Cardiac fibroblast (primary cell): ENCODE measurements around the gene DOLPP1.
A peak's percentile ranks its signal among the peaks of the same experiment; 100 is the strongest.
"Not testable (repeated sequence)": the region's sequence is repeated elsewhere in the genome, so short reads cannot be mapped to it uniquely, and the experiment has no call there.

Source experiments
- DNase-seq, 2 donors: peaks; one replicate each; pipeline versions ENCODE4 v3.0.0 to v3.0.0-alpha.2; 2010; ENCODE audit warnings: low read depth in 2 of 2
- H3K4me3 ChIP-seq, 2 donors: replicated peaks in 1 of 2; 1 replicate in 1 of 2; 2 replicates in 1 of 2; pipeline ENCODE4 v1.5.1; 2011; ENCODE audit warnings: low read depth in 2 of 2, low read length in 2 of 2, mild to moderate bottlenecking in 2 of 2, moderate library complexity in 1 of 2
- TF ChIP-seq, protein P1 (sequence below): IDR thresholded peaks from one replicate; pipeline ENCODE4 v1.5.1; 2011; ENCODE audit warnings: low read depth, mild to moderate bottlenecking, low read length, inconsistent platforms

Gene DOLPP1

DNA sequence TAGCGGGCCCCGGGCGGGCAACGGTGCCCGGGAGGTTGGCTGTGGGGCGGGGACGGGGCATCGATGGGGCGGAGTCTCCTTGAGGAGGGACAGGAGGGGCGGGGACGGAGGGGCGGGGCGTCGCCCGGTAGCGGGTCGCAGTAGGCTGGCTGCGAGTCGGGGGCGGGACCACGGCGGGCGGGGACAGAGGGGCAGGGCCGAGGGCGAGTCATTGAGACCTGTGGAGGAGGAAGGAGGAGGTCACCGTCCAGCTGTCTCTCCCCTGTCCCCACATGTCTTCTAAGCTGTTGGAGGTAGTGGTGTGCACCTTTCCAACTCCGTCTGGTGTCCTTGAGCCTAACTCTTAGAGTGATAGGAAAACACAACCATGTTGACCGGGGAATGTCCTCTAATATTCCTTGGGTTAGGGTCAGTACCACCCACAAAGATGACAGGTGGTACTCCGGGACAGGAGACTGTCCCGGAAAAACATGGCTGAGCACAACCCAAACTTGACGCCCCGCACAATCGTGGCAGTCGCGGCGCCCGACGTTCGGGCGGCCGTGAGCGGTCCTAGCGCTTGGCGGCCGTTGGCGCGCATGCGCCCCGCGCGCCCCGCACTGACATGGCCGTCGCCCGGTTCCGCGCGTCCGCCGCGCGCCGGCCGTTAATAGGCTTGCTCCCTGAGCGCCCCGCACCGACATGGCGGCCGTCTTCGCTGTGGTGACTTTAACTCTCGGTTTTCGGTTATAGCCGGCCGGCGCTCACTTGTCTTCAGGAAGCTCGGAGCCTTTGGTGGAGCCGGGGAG, 30.0 kb downstream of the DOLPP1 start, which contains the start of the genes CRAT and PTPA:
TSS of gene CRAT (minus strand) at position 54 of the 788 bp plus-strand sequence. CDS start 284 bp downstream, outside the sequence.
TSS of gene PTPA (plus strand) at position 676 of the 788 bp plus-strand sequence. CDS start 186 bp downstream, outside the sequence.
- DNase-seq = peak; percentile 96 to 97
- TF ChIP-seq, protein P1, sequence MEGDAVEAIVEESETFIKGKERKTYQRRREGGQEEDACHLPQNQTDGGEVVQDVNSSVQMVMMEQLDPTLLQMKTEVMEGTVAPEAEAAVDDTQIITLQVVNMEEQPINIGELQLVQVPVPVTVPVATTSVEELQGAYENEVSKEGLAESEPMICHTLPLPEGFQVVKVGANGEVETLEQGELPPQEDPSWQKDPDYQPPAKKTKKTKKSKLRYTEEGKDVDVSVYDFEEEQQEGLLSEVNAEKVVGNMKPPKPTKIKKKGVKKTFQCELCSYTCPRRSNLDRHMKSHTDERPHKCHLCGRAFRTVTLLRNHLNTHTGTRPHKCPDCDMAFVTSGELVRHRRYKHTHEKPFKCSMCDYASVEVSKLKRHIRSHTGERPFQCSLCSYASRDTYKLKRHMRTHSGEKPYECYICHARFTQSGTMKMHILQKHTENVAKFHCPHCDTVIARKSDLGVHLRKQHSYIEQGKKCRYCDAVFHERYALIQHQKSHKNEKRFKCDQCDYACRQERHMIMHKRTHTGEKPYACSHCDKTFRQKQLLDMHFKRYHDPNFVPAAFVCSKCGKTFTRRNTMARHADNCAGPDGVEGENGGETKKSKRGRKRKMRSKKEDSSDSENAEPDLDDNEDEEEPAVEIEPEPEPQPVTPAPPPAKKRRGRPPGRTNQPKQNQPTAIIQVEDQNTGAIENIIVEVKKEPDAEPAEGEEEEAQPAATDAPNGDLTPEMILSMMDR = no peak
- H3K4me3 ChIP-seq = peak within 1 kb of the TSS; percentile 90 to 91

DNA sequence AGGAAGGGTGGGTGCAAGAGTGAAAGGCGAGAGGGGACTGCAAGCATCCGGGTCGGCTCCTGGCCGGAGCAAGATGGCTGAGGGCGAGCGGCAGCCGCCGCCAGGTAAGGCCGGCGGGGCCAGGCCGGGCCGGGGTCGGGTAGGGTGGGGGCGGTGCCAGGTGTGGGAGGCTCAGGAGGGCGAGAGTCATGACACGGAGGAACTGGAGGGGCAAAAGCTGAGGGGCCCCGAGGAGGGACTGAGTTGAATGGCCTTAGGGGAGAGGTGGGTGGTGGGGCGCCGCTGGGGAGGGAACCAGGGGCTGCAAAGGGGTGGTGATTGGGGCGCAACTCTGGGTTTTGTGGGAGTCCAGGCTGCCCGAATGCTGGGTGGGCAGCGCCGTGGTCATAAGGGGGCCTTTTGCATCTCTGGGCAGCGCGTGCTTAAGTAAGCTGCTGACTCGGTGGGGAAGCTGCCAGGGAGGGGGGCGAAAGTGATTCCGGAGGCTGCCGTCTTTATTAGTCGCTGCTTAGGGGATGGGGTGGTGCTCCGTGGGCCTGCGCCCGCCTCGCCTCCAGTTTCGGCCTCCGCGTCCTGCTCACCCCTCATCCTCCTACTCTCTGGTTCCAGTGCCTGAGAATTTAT, 30.7 kb downstream of the DOLPP1 start:
- TF ChIP-seq, protein P1 = no peak
- DNase-seq = peak; percentile 48 to 68
- H3K4me3 ChIP-seq = peak overlapping the region; percentile 90 to 91

GRCh38 chr9:129112526-129112925, 31.6 kb downstream of the DOLPP1 start:
- peak overlapping the region; percentile 90 to 91 for H3K4me3 ChIP-seq

DNA sequence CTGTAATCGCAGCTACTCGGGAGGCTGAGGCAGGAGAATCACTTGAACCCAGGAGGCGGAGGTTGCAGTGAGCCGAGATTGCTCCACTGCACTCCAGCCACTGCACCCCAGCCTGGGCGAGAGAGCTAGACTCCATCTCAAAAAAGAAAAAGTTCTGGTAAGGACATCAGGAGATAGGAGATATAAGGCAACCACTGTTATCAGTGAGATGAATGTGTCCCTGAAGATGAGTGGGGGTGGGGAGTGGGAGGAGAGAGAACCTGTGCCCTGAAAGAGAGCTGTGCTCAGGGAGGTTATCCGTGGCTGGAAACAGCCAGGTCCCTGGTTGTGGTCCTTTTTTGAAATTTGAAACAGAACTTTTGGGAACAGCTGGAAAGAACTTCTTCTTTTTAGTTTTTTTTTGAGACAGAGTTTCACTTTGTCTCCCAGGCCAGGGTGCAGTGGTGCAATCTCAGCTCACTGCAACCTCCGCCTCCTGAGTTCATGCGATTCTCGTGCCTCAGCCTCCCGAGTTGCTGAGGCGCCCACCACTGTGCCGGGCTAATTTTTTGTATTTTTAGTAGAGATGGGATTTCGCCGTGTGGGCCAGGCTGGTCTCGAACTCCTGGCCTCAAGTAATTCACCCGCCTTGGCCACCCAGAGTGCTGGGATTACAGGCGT, 32.9 kb downstream of the DOLPP1 start:
- DNase-seq = no peak
- TF ChIP-seq, protein P1 = no peak
- H3K4me3 ChIP-seq = no peak overlapping the region

More at GRCh38 chr9:129112526-129112925, 31.6 kb downstream of the DOLPP1 start:
- DNase-seq = not testable (repeated sequence)

DNA sequence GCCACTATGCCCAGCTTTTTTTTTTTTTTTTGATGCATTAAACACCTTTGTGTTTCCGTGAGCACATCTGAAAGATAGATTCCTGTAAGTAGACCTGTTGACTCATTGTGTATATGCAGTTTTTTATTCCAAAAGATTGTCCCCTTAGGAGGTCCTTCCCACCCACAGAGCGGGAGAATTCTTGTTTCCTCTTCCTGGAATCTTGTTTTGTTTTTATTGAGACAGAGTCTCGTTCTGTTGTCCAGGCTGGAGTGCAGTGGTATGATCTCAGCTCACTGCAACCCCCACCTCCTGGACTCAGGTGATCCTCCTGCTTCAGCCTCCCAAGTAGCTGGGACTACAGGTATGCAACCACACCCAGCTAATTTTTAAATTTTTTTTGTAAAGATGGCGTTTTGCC, 37.9 kb downstream of the DOLPP1 start:
- TF ChIP-seq, protein P1 = no peak
- no peak for DNase-seq
- no peak overlapping the region for H3K4me3 ChIP-seq

DNA sequence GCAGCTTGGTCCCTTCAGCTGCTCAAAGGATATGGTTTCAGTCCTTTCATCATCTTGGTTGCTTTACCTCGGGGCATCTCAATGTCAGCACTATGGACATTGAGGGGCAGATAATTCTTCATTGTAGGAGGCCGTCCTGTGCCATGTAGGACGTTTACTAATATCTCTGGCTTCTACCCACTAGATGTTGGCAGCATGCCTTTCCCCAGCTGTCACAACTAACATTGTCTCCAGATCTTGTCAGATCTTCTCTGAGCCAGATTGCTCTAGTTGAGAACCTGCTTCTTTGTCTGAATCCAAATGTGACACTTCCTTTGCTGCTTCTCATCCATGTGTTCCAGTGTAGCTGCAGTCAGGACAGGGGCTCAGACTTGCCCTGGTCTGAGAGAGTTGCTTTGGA, 40.6 kb downstream of the DOLPP1 start:
- no peak overlapping the region for H3K4me3 ChIP-seq
- DNase-seq = peak; percentile 52 to 68
- TF ChIP-seq, protein P1 = no peak

- no peak overlapping the region for H3K4me3 ChIP-seq
- no peak for DNase-seq
- TF ChIP-seq, protein P1 = no peak
Observed at GRCh38 chr9:129122133-129122532, 41.2 kb downstream of the DOLPP1 start.

DNA sequence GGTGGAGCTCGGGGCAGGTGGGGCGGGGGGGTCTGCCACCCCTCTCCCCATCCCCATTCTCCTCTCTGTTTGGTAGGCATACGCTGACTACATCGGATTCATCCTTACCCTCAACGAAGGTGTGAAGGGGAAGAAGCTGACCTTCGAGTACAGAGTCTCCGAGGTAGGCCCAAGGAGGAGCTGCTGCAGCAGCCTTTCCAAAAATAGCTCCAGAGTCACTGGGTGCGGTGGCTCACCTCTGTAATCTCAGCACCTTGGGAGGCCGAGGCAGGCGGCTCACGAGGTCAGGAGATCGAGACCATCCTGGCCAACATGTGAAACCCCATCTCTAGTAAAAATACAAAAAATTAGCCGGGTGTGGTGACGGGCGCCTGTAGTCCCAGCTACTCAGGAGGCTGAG, 42.1 kb downstream of the DOLPP1 start:
- not testable (repeated sequence) for H3K4me3 ChIP-seq, DNase-seq
